Uterus (tissue), 2 donors: ENCODE measurements around the gene SEMA6B.

Experiments used
- POLR2A ChIP-seq, 2 donors: fragments of 450-650 bp; IDR thresholded peaks; one replicate each; pipeline ENCODE4 v1.6.1; 2016; ENCODE audit warnings: antibody characterized with exemption in 2 of 2, mild to moderate bottlenecking in 1 of 2, moderate library complexity in 1 of 2
- TF ChIP-seq, protein P1 (sequence below), 4 experiments: fragments of 200-600 bp in 2 of 4; fragments of 450-650 bp in 2 of 4; sonication (generic) in 2 of 4; IDR thresholded peaks; one replicate each; pipeline ENCODE4 v1.5.1; 2016 to 2019; ENCODE audit warnings: antibody characterized with exemption in 4 of 4, mild to moderate bottlenecking in 2 of 4, moderate library complexity in 1 of 4

DNA sequence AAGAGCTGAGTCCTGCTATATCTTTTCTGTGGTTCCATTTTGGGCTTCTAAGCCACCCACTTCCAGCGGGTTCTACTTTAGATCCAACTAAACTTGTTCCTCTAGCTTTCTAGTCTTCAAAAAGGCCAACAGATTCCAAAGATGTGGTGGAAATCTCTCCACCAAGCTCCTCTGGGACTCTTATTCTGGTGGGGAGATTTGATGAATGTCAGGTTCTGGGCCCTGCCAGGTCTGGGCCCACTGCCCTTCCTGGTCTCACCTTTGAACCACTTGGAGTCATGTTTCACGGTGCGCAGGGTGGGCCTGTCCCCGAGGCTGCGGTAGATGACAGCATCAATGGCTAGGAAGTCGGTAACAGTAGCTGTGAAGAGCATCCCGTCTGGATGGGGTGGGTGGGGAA is 4.8 kb downstream of the SEMA6B start:
- TF ChIP-seq, protein P1, sequence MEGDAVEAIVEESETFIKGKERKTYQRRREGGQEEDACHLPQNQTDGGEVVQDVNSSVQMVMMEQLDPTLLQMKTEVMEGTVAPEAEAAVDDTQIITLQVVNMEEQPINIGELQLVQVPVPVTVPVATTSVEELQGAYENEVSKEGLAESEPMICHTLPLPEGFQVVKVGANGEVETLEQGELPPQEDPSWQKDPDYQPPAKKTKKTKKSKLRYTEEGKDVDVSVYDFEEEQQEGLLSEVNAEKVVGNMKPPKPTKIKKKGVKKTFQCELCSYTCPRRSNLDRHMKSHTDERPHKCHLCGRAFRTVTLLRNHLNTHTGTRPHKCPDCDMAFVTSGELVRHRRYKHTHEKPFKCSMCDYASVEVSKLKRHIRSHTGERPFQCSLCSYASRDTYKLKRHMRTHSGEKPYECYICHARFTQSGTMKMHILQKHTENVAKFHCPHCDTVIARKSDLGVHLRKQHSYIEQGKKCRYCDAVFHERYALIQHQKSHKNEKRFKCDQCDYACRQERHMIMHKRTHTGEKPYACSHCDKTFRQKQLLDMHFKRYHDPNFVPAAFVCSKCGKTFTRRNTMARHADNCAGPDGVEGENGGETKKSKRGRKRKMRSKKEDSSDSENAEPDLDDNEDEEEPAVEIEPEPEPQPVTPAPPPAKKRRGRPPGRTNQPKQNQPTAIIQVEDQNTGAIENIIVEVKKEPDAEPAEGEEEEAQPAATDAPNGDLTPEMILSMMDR (IDR thresholded peaks at IDR 0.05) = no peak
- no peak for TF ChIP-seq POLR2A (IDR thresholded peaks at IDR 0.05)
